Loucy (cell line): ENCODE measurements around the gene NCF1.
"Not testable (repeated sequence)": the region's sequence is repeated elsewhere in the genome, so short reads cannot be mapped to it uniquely, and the experiment has no call there.

Source experiments
- CTCF ChIP-seq: fragments of 200-600 bp; sonication (generic); conservative IDR thresholded peaks from 2 replicates; pipeline ENCODE4 v1.5.1; 2014; ENCODE audit warnings: mild to moderate bottlenecking, antibody characterized with exemption, low read length
- EZH2phosphoT487 ChIP-seq: fragments of 200-600 bp; IDR thresholded peaks from 2 replicates; pipeline ENCODE4 v1.6.1; 2018; ENCODE audit warnings: antibody characterized with exemption, mild to moderate bottlenecking, moderate library complexity, borderline replicate concordance

DNA sequence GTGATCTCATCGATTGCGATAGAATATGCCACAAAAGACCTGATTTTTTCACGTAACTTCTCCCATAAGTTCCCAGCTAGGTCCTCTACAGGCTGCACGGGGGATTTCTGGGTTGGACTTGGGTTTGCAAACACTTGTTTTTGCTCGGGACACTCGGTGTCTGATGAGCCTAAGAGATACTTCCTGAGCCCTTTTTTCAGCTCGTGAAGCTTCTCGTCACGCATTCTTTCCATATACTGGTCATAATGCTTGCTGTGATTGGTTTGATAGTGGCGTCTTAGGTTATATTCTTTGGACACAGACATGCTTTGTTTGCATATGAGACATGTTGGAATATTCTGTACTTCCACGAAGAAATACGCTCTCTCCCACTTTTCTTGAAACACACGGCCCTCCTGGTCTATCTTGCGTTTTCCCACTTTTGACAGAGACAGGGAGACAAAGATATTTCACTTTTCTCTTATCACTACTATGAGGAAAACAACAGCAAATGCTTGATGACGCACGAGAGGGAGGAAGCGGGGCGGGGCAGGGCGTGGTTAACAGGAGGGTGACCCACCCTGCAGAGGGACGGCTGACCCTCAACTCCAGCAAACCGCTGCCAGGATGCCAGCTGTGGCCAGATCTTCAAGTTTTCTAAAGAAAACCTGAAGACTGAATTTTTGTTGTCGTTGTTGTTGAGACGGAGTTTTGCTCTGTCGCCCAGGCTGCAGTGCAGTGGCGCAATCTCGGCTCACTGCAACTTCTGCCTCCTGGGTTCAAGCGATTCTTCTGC, 24.2 kb downstream of the NCF1 start:
- TF ChIP-seq CTCF, EZH2phosphoT487: not testable (repeated sequence)
